Gastroesophageal sphincter (tissue), 4 donors: Measurements from ENCODE around the gene TRAPPC14. TPM values are rescaled to one million over a fixed set of nuclear protein-coding genes. Genes with fewer than 3 reads are reported as not detected.

Experiments used
- ATAC-seq: fragments of 150-250 bp; one replicate; pipeline ENCODE4 v1.9.1; 2016; ENCODE audit warnings: mild to moderate bottlenecking, moderate library complexity
- H3K27ac ChIP-seq, 4 donors: fragments of 200-600 bp; sonication (generic) in 3 of 4; 1 replicate in 3 of 4; 2 replicates in 1 of 4; pipeline ENCODE4 v1.5.1; 2016 to 2019
- H3K27me3 ChIP-seq: fragments of 200-600 bp; sonication (generic); one replicate; pipeline ENCODE4 v1.5.1; 2019
- H3K36me3 ChIP-seq, 2 donors: fragments of 200-600 bp; sonication (generic); one replicate each; pipeline ENCODE4 v1.5.1; 2019; ENCODE audit warnings: control low read depth in 1 of 2
- H3K4me1 ChIP-seq, 3 donors: fragments of 200-600 bp; sonication (generic); 1 replicate in 2 of 3; 2 replicates in 1 of 3; pipeline ENCODE4 v1.5.1; 2016 to 2019; ENCODE audit warnings: control low read depth in 2 of 3
- H3K4me3 ChIP-seq, 2 donors: fragments of 200-600 bp; sonication (generic); one replicate each; pipeline ENCODE4 v1.5.1; 2019; ENCODE audit warnings: mild to moderate bottlenecking in 1 of 2, moderate library complexity in 1 of 2
- H3K9me3 ChIP-seq, 3 donors: fragments of 200-600 bp; sonication (generic); one replicate each; pipeline ENCODE4 v1.5.1; 2017 to 2019; ENCODE audit warnings: control low read depth in 2 of 3
- CTCF ChIP-seq, 4 experiments: fragments of 200-600 bp in 2 of 4; fragments of 450-650 bp in 2 of 4; sonication (generic) in 1 of 4; IDR thresholded peaks; one replicate each; pipeline ENCODE4 v1.5.1; 2017 to 2019; ENCODE audit warnings: antibody characterized with exemption in 4 of 4, mild to moderate bottlenecking in 2 of 4, moderate library complexity in 2 of 4
- EP300 ChIP-seq: sonication (generic); formaldehyde crosslinking; IDR thresholded peaks from one replicate; pipeline ENCODE4 v1.6.1; 2017; ENCODE audit warnings: antibody characterized with exemption, mild to moderate bottlenecking
- POLR2A ChIP-seq, 2 donors: fragments of 450-650 bp; IDR thresholded peaks; one replicate each; pipeline ENCODE4 v1.6.1; 2017; ENCODE audit warnings: antibody characterized with exemption in 2 of 2, mild to moderate bottlenecking in 2 of 2, moderate library complexity in 1 of 2
- POLR2AphosphoS5 ChIP-seq: sonication (generic); formaldehyde crosslinking; IDR thresholded peaks from one replicate; pipeline ENCODE4 v1.6.1; 2017; ENCODE audit warnings: antibody characterized with exemption
- WGBS, 2 donors: methylation state at CpG; one replicate each; pipeline ENCODE4 v1.1.5; 2018; ENCODE audit warnings: low coverage in 1 of 2; 5-methylcytosine and 5-hydroxymethylcytosine counted together
- total RNA-seq, 4 donors: library from RNA; depleted of rRNA; stranded (reverse); fragments of >200 nt; gene quantifications; one replicate each; pipeline ENCODE4 v1.1.0, GENCODE V29; 2016

Gene TRAPPC14
- total RNA-seq, 4 donors from 2014 or later = 3.0 to 7.8 (median 7.3) TPM

DNA sequence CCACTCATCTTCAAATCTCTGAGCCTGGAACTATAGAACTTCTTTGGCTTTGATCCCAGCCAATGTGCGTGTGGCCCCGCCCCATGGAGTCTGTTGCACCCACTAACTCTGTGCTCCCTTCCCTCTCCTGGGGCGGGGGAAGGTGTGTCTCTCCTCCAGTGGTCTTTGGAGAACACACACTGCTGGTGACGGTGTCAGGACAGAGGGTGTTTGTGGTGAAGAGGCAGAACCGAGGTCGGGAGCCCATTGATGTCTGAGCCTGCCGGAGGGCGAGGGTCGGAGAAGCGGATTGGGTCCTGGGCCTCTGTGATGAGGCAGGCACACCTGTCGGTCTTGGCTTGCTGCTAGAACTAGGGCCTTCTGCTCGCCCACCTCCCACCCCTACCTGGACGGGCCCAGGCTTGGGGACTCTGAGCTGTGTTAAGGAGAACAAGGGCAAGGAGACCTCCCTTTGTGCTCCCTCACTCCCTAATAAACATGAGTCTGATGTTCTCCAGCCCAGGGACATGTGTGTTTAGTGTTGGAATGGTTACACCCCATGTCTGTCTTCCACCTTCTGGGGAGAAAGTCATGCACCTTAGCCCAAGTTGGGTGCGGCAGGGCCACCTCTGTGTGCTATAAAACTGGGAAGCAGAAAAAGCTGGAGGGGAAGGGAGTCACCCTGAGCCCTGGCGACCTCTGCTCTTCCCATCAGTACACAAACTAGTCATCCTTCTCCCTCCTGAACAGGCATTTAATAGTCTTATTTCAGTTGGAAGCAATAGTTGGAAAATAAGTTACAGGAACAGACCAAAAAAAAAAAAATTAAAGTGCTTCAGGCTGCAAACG, 4.6 kb downstream of the TRAPPC14 start:
- peaks cover 0 to 59% of the 10 kb centered on the region in 2 donors for H3K36me3 ChIP-seq
- H3K27me3 ChIP-seq = no peaks in the 10 kb centered on the region
- TF ChIP-seq EP300 (no peak), POLR2A (IDR thresholded peaks at IDR 0.05) (no peak), POLR2AphosphoS5 (no peak), CTCF (IDR thresholded peaks at IDR 0.05) (no peak)
- H3K4me1 ChIP-seq = peaks cover 0 to 60% (median 19%) of the 10 kb centered on the region in 3 donors
- H3K9me3 ChIP-seq = no peaks in the 10 kb centered on the region
- ATAC-seq = no peak
- no peak overlapping the region for H3K27ac ChIP-seq
- 28 to 72% methylated on average over 4 of the region's 16 CpGs for WGBS, 2 donors
- no peak overlapping the region for H3K4me3 ChIP-seq

DNA sequence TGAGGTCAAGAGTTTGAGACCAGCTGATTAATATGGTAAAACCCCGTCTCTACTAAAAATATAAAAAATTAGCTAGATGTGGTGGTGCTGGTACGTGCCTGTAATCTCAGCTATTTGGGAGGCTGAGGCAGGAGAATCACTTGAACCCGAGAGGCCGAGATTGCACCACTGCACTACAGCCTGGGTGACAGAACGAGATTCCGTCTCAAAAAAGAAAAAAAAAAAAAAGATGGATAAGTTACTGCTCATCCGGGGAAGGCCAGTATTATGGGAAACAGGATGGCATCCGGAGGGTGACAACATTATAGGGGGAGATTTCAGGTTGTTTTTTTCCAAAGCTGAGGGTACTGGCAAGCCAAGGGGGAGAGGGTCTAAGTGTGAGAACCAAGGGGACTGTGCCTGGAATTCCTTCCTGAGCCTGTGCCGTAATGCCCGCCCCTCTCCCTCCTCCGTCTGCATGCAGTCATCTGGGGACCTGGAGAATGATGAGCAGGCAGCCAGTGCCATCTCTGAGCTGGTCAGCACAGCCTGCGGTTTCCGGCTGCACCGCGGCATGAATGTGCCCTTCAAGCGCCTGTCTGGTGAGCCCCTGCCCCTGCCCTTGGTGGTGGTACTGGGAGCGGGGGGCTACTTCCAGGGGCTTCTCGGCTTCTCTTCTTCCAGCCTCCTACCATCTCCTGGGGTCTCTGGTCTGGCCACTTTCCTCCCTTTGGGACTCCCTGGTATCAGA, 5.4 kb downstream of the TRAPPC14 start:
- Histone ChIP-seq H3K36me3 (peaks cover 0 to 59% of the 10 kb centered on the region in 2 donors), H3K27me3 (no peaks in the 10 kb centered on the region), H3K4me1 (peaks cover 0 to 57% (median 18%) of the 10 kb centered on the region in 3 donors), H3K9me3 (no peaks in the 10 kb centered on the region), H3K27ac (no peak overlapping the region), H3K4me3 (no peak overlapping the region)
- ATAC-seq = no peak
- WGBS, 2 donors = 71 to 84% methylated on average over 10 to 16 of the region's 18 CpGs
- TF ChIP-seq CTCF (IDR thresholded peaks at IDR 0.05) (no peak), POLR2AphosphoS5 (no peak), EP300 (no peak), POLR2A (IDR thresholded peaks at IDR 0.05) (no peak)

GRCh38 chr7:100152404-100152803, 6.1 kb downstream of the TRAPPC14 start:
- H3K27me3 ChIP-seq = no peaks in the 10 kb centered on the region
- H3K9me3 ChIP-seq = no peaks in the 10 kb centered on the region
- no peak overlapping the region for H3K4me3 ChIP-seq
- H3K36me3 ChIP-seq = peaks cover 0 to 59% of the 10 kb centered on the region in 2 donors
- no peak for TF ChIP-seq CTCF (IDR thresholded peaks at IDR 0.05)
- no peak for TF ChIP-seq POLR2AphosphoS5
- no peak for TF ChIP-seq POLR2A (IDR thresholded peaks at IDR 0.05)
- no peak for TF ChIP-seq EP300
- ATAC-seq = no peak
- peak overlapping the region in 1 of 4 donors; percentile 29 for H3K27ac ChIP-seq
- H3K4me1 ChIP-seq = peaks cover 0 to 52% (median 11%) of the 10 kb centered on the region in 3 donors

DNA sequence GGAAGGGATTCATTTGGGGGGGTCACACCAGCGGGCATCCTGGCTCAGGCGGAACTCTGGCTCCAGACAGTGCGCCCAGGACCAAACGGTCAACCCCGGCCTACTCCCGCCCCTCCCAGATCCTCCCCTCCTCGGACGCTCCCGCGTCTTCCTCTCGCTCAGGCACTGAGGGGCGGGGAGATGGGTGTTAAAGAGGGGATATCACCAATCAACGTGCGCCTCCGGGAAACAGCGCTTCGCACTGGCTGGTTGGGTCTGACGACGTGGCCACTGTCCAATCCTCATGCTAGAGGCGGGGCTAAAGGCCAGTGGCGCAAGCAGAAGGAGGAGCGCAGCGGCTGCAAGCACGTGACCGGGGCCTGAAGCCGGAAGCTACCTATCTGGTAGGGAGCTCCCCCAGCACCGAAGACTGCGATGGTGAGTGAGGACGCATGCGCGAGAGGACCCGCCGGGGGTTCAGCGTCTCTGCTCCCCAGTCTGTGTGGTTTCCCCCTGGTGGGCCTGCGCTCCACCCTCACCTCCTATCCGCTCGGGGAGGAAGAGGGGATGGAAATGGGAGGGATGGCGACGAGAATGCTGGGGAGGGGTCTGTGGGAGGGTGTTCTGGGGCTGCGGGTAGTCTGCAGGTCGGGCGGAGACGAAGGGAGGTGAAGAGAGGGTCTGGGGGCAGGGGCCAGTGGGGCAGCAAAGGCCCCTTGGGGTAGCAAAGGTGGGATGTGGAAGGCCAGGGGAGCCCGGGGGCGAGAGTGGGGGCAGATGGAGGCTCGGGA, 9.8 kb downstream of the TRAPPC14 start, which contains the start of gene LAMTOR4:
Gene LAMTOR4 (plus strand): TSS at position 360 of the 770 bp plus-strand sequence. CDS start 55 bp downstream, at position 415.
- H3K4me1 ChIP-seq = peaks cover 0 to 33% (median 5%) of the 10 kb centered on the region in 3 donors
- peak; percentile 56 to 73 for TF ChIP-seq POLR2A (IDR thresholded peaks at IDR 0.05)
- peak; percentile 73 for TF ChIP-seq POLR2AphosphoS5
- TF ChIP-seq CTCF (IDR thresholded peaks at IDR 0.05) = peak in 1 of 4 experiments; percentile 9
- no peak for TF ChIP-seq EP300
- peak within 1 kb of the TSS; percentile 92 to 93 for H3K4me3 ChIP-seq
- 0% methylated on average over 2 to 10 of the region's 46 CpGs for WGBS, 2 donors
- no peaks in the 10 kb centered on the region for H3K9me3 ChIP-seq
- H3K36me3 ChIP-seq = peaks cover 0 to 23% of the 10 kb centered on the region in 2 donors
- no peaks in the 10 kb centered on the region for H3K27me3 ChIP-seq
- peak; percentile 100 for ATAC-seq
- peak within 1 kb of the TSS; percentile 87 to 92 (median 90) for H3K27ac ChIP-seq
